Measurements from ENCODE around the gene COBL.

- TF ChIP-seq CTCF (conservative IDR thresholded peaks at IDR 0.05) = no peak
- TF ChIP-seq EZH2 (IDR thresholded peaks at IDR 0.05; ENCODE audit: low read depth) = no peak
Observed at GRCh38 chr7:51209426-51209825, 107.2 kb downstream of the COBL start.
